HepG2 (cell line): ENCODE results near the gene SMPD3. TPM values are rescaled to one million over a fixed set of nuclear protein-coding genes. Genes with fewer than 3 reads are reported as not detected.
A peak's percentile ranks its signal among the peaks of the same experiment; 100 is the strongest.

Experiments used
- ATAC-seq: fragments of 200-7000 bp; cut with Tn5 transposase; 3 replicates; pipeline ENCODE4 v1.9.1; 2020; ENCODE audit warnings: mild to moderate bottlenecking, moderate library complexity
- BruUV-seq: library from RNA; stranded (reverse); fragments of 400-500 nt; replicated peaks from 2 replicates; lab custom pipeline; 2021; lab: Mats Ljungman, UMichigan
- CTCF ChIA-PET: fragments of 300-600 bp; formaldehyde crosslinking; extraction: SDS; loops from one replicate; lab custom pipeline; 2021; ENCODE audit warnings: low total read pairs, inconsistent platforms, low intra/inter-chr PET ratio; lab: Yijun Ruan, JAX
- POLR2A ChIA-PET: fragments of 350-600 bp; sonication (Branson Sonifier 250); formaldehyde crosslinking; loops from one replicate; lab custom pipeline; 2020; ENCODE audit warnings: antibody characterized with exemption, inconsistent platforms; lab: Yijun Ruan, JAX
- DNase-seq: peaks from one replicate; pipeline ENCODE4 v3.0.0-alpha.2; 2015; ENCODE audit warnings: low spot score
- FAIRE-seq: peaks from 3 replicates; lab custom pipeline; 2011; peaks lifted over from hg19 to GRCh38; lab: Jason Lieb, UNC
- H2AFZ ChIP-seq: one replicate; pipeline ENCODE4 v1.6.1; 2011; ENCODE audit warnings: low read length, inconsistent platforms
- H3K27ac ChIP-seq: fragments of 300-600 bp; 3 replicates; pipeline ENCODE4 v1.8.0; 2011; ENCODE audit warnings: mixed run types, mild to moderate bottlenecking, mixed read lengths, low read length, inconsistent platforms; ENCODE audit not compliant: insufficient read depth; ENCODE audit errors: extremely low read length
- H3K27me3 ChIP-seq, 2 experiments: fragments of 200-600 bp in 1 of 2; 2 replicates in 1 of 2; 3 replicates in 1 of 2; pipeline versions ENCODE4 v1.6.0 to v1.8.0; 2011; ENCODE audit warnings: low read length in 2 of 2, mild to moderate bottlenecking in 2 of 2, moderate library complexity in 2 of 2, inconsistent platforms in 1 of 2; ENCODE audit not compliant: insufficient read depth in 2 of 2, control insufficient read depth in 1 of 2
- H3K36me3 ChIP-seq, 2 experiments: fragments of 200-600 bp in 1 of 2; replicated peaks in 1 of 2; 2 replicates in 1 of 2; 3 replicates in 1 of 2; pipeline versions ENCODE4 v1.5.1 to v1.8.0; 2011; ENCODE audit warnings: low read length in 2 of 2, inconsistent platforms in 1 of 2; ENCODE audit not compliant: insufficient read depth in 2 of 2, control insufficient read depth in 1 of 2
- H3K4me1 ChIP-seq: 2 replicates; pipeline ENCODE4 v1.5.1; 2012; ENCODE audit warnings: low read length, inconsistent platforms; ENCODE audit not compliant: insufficient read depth
- H3K4me2 ChIP-seq: 2 replicates; pipeline ENCODE4 v1.6.0; 2011; ENCODE audit warnings: low read depth, low read length, inconsistent platforms
- H3K4me3 ChIP-seq, 3 experiments: fragments of 200-600 bp in 1 of 3; sonication (generic), shearing (Covaris generic) in 1 of 3; replicated peaks in 1 of 3; 2 replicates each; pipeline ENCODE4 v1.5.1; 2011 to 2016; ENCODE audit warnings: low read length in 3 of 3, inconsistent platforms in 2 of 3, low read depth in 2 of 3, mild to moderate bottlenecking in 2 of 3, control low read depth in 1 of 3, mixed read lengths in 1 of 3; ENCODE audit not compliant: insufficient read depth in 1 of 3
- H3K79me2 ChIP-seq: one replicate; pipeline ENCODE4 v1.6.1; 2011; ENCODE audit warnings: low read length, inconsistent platforms; ENCODE audit not compliant: insufficient read depth
- H3K9ac ChIP-seq: 2 replicates; pipeline ENCODE4 v1.6.0; 2011; ENCODE audit warnings: mild to moderate bottlenecking, low read depth, low read length, inconsistent platforms; ENCODE audit not compliant: insufficient read depth
- H3K9me3 ChIP-seq: 2 replicates; pipeline ENCODE4 v1.5.1; 2012; ENCODE audit warnings: mild to moderate bottlenecking, low read length
- H4K20me1 ChIP-seq: 2 replicates; pipeline ENCODE4 v1.6.0; 2011; ENCODE audit warnings: inconsistent platforms, mild to moderate bottlenecking, low read length, moderate library complexity; ENCODE audit not compliant: insufficient read depth
- AHR ChIP-seq: IDR thresholded peaks from 2 replicates; pipeline ENCODE4 v1.6.1; 2018; ENCODE audit warnings: missing genetic modification reagents, missing compliant biosample characterization
- GFI1 ChIP-seq: sonication (generic); formaldehyde crosslinking; IDR thresholded peaks from 2 replicates; pipeline ENCODE4 v1.5.0; 2020; ENCODE audit warnings: missing genetic modification reagents, mild to moderate bottlenecking, borderline replicate concordance
- GTF3A ChIP-seq: sonication (generic); formaldehyde crosslinking; conservative IDR thresholded peaks from 2 replicates; pipeline ENCODE4 v1.4.0; 2020; ENCODE audit warnings: mild to moderate bottlenecking, missing genetic modification reagents
- KDM6A ChIP-seq: IDR thresholded peaks from 2 replicates; pipeline ENCODE4 v1.6.1; 2016; ENCODE audit warnings: low read depth
- MAFK ChIP-seq, 2 experiments: IDR thresholded peaks in 1 of 2; conservative IDR thresholded peaks in 1 of 2; 2 replicates each; pipeline ENCODE4 v1.6.1; 2011; ENCODE audit warnings: improper control_type of control experiment in 2 of 2, low read length in 2 of 2
- MED8 ChIP-seq: sonication (generic); formaldehyde crosslinking; IDR thresholded peaks from 2 replicates; pipeline ENCODE4 v1.8.1; 2023; ENCODE audit warnings: mild to moderate bottlenecking, missing genetic modification reagents; ENCODE audit not compliant: insufficient replicate concordance
- NFKB2 ChIP-seq: sonication (generic); formaldehyde crosslinking; IDR thresholded peaks from 2 replicates; pipeline ENCODE4 v1.4.0; 2020; ENCODE audit warnings: missing genetic modification reagents, borderline replicate concordance
- PAF1 ChIP-seq: IDR thresholded peaks from 2 replicates; pipeline ENCODE4 v1.6.1; 2016; ENCODE audit warnings: missing genetic modification reagents, missing compliant biosample characterization
- RFX5 ChIP-seq: IDR thresholded peaks from 2 replicates; pipeline ENCODE4 v1.6.1; 2011; ENCODE audit warnings: low read depth, low read length, improper control_type of control experiment
- SP2 ChIP-seq: sonication (generic); formaldehyde crosslinking; IDR thresholded peaks from 2 replicates; pipeline ENCODE4 v1.5.1; 2020; ENCODE audit warnings: mild to moderate bottlenecking, missing genetic modification reagents
- STAG1 ChIP-seq: sonication (generic); formaldehyde crosslinking; IDR thresholded peaks from 2 replicates; pipeline ENCODE4 v1.4.0; 2020; ENCODE audit warnings: missing genetic modification reagents
- ZNF678 ChIP-seq: sonication (generic); formaldehyde crosslinking; IDR thresholded peaks from 2 replicates; pipeline ENCODE4 v1.4.0; 2020; ENCODE audit warnings: mild to moderate bottlenecking, missing genetic modification reagents
- WGBS: methylation state at CpG from one replicate; pipeline ENCODE4 v1.1.6; 2017; ENCODE audit warnings: low lambda C conversion rate; 5-methylcytosine and 5-hydroxymethylcytosine counted together
- in situ Hi-C: cut with HindIII; loops from 2 replicates; pipeline ENCODE4 v1.10.0; 2017; ENCODE audit warnings: low pct_unique_long_range_greater_than_20kb; ENCODE audit not compliant: extremely low pct_ligation_motif_present
- intact Hi-C: fragments of 100-400 bp; cut with micrococcal nuclease; formaldehyde crosslinking; loops from one replicate; pipeline ENCODE4 v1.10.0; 2022; ENCODE audit not compliant: unreplicated experiment
- polyA plus RNA-seq, 8 experiments: library from polyadenylated mRNA; depleted of rRNA in 3 of 8; stranded (reverse) in 7 of 8; unstranded in 1 of 8; fragments of >200 nt; fragmentation: Illumina TruSeq in 4 of 8; extraction: Trizol in 4 of 8; gene quantifications; 2 replicates each; pipeline versions ENCODE4 v1.2.1 to v1.2.3, GENCODE V29; 2011 to 2016; ENCODE audit warnings: low read depth in 4 of 8, missing spikeins in 1 of 8, mixed read lengths in 1 of 8; ENCODE audit not compliant: insufficient read depth in 1 of 8
- total RNA-seq, 5 experiments: library from RNA; depleted of rRNA; stranded (reverse); fragments of >200 nt; fragmentation: Illumina TruSeq; extraction: Trizol; gene quantifications; 2 replicates each; pipeline ENCODE4 v1.2.3, GENCODE V29; 2016; ENCODE audit warnings: low read depth in 1 of 5
- TF ChIP-seq, protein P1 (sequence below): sonication (generic); formaldehyde crosslinking; IDR thresholded peaks from 2 replicates; pipeline ENCODE4 v1.4.0; 2020; ENCODE audit warnings: missing genetic modification reagents, borderline replicate concordance
- TF ChIP-seq, protein P2 (sequence below): sonication (generic); formaldehyde crosslinking; IDR thresholded peaks from 2 replicates; pipeline ENCODE4 v1.8.1; 2023; ENCODE audit warnings: mild to moderate bottlenecking, missing genetic modification reagents

Gene SMPD3
- total and polyA plus RNA-seq, 2 of the 13 experiments (the other 11 are each of a cell fraction or from before 2014, with no cell fraction given): 0.07 to 0.32 TPM

- Histone ChIP-seq H3K27me3 (peaks cover 0 to 30% of the 10 kb centered on the region in 2 experiments; a peak in 4 of 5 replicates), H3K36me3 (no peaks in the 10 kb centered on the region), H3K4me2 (no peak overlapping the region), H3K4me1 (peaks cover 28% of the 10 kb centered on the region), H4K20me1 (no peaks in the 10 kb centered on the region), H3K9me3 (no peaks in the 10 kb centered on the region), H2AFZ (no peak overlapping the region), H3K27ac (no peak overlapping the region), H3K79me2 (no peaks in the 10 kb centered on the region), H3K4me3 (no peak overlapping the region), H3K9ac (no peak overlapping the region)
- 37% methylated on average over 7 of the region's 7 CpGs for WGBS
- CTCF ChIA-PET: no interaction called here
- ATAC-seq (peak; percentile 35), FAIRE-seq (no peak), DNase-seq (no peak)
- in situ Hi-C loops (no loop called here), intact Hi-C loops (loop anchor here (10.0 kb wide), 1 partner anchor 60 kb away; the partner anchor contains the start of gene SMPD3)
- POLR2A ChIA-PET: no interaction called here
- BruUV-seq: no TSS peak
- TF ChIP-seq, protein P1, sequence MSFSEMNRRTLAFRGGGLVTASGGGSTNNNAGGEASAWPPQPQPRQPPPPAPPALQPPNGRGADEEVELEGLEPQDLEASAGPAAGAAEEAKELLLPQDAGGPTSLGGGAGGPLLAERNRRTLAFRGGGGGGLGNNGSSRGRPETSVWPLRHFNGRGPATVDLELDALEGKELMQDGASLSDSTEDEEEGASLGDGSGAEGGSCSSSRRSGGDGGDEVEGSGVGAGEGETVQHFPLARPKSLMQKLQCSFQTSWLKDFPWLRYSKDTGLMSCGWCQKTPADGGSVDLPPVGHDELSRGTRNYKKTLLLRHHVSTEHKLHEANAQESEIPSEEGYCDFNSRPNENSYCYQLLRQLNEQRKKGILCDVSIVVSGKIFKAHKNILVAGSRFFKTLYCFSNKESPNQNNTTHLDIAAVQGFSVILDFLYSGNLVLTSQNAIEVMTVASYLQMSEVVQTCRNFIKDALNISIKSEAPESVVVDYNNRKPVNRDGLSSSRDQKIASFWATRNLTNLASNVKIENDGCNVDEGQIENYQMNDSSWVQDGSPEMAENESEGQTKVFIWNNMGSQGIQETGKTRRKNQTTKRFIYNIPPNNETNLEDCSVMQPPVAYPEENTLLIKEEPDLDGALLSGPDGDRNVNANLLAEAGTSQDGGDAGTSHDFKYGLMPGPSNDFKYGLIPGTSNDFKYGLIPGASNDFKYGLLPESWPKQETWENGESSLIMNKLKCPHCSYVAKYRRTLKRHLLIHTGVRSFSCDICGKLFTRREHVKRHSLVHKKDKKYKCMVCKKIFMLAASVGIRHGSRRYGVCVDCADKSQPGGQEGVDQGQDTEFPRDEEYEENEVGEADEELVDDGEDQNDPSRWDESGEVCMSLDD (CRISPR knock-in tag): no peak
- TF ChIP-seq MAFK (conservative IDR thresholded peaks at IDR 0.05 in 1 of 2, IDR thresholded peaks at IDR 0.05 in 1 of 2; ENCODE audit: low read length in 2 of 2): peak; percentile 48 to 56; a peak in 3 of 4 replicates
- TF ChIP-seq NFKB2 (CRISPR knock-in tag): no peak
- no peak for TF ChIP-seq PAF1 (CRISPR knock-in tag)
- no peak for TF ChIP-seq RFX5
- TF ChIP-seq, protein P2, sequence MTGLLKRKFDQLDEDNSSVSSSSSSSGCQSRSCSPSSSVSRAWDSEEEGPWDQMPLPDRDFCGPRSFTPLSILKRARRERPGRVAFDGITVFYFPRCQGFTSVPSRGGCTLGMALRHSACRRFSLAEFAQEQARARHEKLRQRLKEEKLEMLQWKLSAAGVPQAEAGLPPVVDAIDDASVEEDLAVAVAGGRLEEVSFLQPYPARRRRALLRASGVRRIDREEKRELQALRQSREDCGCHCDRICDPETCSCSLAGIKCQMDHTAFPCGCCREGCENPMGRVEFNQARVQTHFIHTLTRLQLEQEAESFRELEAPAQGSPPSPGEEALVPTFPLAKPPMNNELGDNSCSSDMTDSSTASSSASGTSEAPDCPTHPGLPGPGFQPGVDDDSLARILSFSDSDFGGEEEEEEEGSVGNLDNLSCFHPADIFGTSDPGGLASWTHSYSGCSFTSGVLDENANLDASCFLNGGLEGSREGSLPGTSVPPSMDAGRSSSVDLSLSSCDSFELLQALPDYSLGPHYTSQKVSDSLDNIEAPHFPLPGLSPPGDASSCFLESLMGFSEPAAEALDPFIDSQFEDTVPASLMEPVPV (CRISPR knock-in tag): no peak
- no peak for TF ChIP-seq GFI1 (CRISPR knock-in tag)
- TF ChIP-seq MED8 (CRISPR knock-in tag): no peak
- no peak for TF ChIP-seq ZNF678
- no peak for TF ChIP-seq KDM6A
- TF ChIP-seq SP2 (CRISPR knock-in tag): no peak
- peak; percentile 25; the same call in 1 of the 2 replicates for TF ChIP-seq STAG1 (CRISPR knock-in tag)
- no peak for TF ChIP-seq AHR (CRISPR knock-in tag)
- TF ChIP-seq GTF3A (CRISPR knock-in tag): no peak
These were observed 63.8 kb downstream of the SMPD3 start for GRCh38 chr16:68384288-68385161.
